COLO668 (cell line): ENCODE results near the gene APBA2.
"Not testable (repeated sequence)": the region's sequence is repeated elsewhere in the genome, so short reads cannot be mapped to it uniquely, and the experiment has no call there.

Source experiments
- DNase-seq: peaks from one replicate; lab custom pipeline; 2025; ENCODE audit not compliant: unreplicated experiment; lab: John Stamatoyannopoulos, UW

APBA2 gene

DNA sequence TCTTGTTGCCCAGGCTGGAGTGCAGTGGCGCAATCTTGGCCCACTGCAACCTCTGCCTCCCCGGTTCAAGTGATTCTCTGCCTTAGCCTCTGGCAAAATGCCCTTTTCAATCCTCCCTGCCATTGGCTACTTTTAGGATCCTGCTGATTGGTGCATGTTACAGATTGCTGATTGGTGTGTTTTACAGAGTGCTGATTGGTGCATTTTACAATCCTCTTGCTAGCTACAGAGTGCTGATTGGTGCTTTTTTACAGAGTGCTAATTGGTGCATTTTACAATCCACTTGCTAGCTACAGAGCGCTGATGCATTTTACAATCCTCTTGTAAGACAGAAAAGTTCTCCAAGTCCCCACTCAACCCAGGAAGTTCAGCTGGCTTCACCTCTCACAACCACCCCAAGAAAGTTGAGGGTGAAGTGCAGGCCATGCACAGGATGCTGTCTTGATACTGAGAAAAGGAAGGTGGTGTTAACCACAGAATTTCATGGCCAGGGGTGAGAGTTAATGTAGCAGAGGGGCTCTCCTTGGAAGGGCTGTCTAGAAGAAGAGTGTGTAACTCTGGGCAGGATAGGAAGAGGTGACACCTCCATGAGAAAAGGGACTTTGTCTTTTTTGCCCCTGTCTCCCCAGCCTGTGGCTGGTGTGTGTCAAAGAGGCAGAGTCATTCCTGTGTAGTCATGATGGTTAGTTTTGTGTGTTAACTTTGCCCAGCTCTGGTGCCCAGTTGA is 145.9 kb downstream of the APBA2 start:
- DNase-seq: no peak

DNA sequence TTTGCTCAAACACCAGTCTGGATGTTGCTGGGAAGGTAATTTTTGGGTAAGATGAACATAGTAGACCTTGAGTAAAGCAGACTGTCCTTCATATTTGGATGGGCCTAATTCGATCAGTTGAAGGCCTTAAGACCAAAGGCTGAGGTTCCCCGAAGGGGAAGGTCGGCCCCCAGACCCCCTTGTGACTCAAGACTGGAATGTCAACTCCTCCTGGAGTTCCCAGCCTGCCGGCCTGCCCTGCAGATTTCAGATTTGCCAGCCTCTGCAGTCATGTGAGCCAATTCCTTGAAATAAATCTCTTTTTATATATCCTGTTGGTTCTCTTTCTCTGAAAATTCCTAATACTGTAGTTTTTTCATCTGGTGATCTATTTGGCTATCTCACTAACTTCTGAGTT is 146.5 kb downstream of the APBA2 start:
- DNase-seq: no peak

DNA sequence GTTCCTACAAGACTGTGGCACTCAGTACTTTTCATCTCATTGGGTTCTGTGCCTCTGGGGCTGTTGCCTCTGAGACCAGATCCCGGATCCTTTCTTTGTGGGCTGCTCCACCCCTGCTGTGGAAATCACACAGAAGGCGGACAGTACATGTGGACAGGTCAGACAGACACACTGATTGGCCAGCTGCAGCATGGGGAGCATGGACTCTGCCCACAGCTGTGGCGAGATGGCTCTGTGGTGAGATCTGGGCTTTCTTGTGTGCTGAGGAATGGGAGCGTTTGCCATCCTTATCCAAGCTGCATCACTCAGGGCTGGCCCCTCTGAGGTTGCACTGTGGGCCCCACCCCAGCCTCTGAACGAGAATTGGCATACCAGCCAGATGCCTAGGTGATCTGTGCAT is 147.0 kb downstream of the APBA2 start:
- no peak for DNase-seq

DNA sequence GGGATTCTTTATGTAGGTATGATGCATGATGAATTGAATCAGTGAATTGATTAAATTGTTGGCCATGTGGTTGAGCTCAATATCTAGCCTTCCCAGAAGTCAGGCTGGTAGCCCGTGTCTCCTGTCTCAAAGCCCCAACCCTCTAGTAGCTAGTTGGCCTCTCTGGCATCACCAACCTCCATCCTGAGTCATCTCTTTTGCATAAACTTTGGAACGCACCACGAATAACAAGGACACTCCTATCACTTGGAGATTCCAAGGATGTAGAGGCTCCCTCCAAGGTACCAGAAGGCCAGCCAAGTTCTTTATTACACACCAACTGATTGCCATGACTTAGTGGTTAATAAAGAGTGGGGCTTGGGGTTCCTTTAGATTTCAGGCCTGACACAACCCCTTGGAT is 148.4 kb downstream of the APBA2 start:
- no peak for DNase-seq

DNA sequence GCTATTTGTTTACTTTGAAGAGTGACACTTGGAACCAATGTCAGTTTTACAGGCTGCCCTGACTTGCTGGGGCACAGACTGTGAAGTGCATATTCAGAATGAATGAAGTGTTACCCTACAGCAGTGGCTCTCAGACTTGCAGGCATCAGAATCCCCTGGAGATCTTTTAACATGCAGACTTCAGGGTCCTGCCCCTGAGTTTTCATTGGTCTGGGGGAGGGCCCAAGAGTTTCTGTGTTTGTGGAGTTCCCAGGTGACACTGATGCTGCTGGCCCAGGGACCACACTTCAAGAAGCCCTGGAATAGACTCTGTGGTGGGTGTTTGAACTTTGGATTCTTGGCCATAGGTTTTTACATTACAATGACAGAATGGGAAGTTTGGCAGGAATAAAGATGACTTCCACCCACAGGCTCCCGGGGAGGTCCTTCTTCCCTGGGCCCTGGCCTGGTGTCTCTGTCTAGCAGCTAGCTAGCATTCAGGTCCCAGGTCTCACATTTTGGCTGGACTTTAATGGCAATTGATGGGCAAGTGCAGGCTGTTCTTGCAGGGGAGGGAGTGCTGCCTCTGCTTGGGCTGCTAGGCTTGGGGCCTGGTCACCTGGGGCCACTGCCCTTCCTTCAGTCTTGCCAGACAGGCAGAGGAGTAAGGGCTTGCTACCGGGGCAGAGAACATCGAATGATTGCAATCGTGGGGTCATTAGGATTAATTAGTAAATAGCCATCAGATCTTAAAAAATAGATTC is 149.0 kb downstream of the APBA2 start:
- no peak for DNase-seq

DNA sequence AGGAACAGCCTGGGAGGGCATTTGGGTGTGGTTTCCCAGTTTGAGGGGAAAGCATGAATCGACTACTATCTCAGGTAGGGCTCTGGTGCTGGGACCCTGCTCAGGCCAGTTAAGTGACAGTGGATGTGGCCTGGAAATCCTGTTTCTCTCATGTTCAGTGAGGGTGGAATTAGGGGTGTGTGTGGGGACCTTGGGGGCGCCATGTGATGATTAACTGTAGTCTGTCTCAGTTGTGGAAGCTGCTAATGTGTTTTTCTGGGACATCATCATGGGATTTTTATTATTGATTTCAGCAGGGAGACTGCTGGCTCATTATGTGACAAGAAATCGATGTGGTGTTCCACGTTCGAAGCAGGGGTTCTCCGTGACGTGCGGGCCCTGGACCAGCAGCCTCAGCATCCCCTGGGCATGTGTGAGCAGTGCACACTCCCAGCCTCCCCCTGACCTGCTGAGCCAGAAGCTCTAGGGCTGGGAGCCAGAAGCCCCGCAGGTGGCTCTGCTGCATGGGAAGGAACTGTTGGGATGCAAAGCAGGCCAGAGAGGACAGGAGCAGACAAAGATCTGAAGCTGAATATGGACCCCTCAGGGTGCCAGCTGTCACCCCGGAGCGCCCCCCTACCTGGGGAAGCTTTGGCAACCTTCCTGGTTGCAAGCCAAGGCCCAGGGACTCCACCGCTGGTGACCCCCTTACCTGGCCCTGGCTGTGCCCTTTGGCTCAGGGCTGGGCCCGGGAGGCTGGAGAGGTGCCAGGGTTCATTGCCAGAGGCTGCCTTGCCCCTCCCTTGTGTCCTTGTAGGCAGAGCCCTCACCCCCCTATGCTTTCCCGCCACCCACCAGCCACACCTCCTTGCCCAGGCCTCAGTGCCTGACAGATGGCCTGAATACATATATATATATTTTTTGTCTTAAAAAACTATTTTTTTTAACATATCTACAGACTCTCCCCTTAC is 149.8 kb downstream of the APBA2 start:
- DNase-seq: no peak

DNA sequence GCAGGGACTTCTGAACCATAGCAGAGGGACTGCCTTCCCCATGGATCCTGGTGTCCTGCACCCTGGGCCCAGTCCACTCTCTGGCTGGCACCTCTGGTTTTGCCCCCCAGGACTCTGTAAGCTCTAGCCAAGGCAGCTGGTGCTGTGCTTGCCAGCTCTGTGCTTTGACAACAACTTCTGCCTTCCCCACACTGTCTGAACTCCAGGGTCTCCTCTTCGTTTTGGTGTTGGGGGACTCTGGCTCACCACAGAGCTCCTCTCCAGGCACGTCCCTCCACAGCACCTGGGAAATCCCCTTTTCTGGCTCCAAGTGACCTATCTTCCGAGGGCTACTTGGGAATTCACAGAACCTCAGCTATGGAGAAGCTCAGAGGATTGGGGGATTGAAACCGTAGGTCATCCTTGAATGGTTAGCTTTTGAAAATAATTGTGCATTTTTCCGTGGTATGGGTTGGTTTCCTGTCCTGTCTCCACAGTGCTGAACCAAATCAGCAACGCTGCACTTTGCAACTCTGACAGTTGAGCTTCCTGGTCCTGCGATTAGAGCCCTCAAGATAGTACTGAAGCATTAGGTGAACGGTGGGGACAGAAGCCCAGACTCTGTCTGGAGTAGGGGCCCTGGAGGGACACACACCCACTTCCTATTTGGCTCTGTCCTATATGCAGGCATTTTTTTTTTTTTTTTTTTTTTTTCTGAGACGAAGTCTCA is 152.4 kb downstream of the APBA2 start:
- DNase-seq: no peak

DNA sequence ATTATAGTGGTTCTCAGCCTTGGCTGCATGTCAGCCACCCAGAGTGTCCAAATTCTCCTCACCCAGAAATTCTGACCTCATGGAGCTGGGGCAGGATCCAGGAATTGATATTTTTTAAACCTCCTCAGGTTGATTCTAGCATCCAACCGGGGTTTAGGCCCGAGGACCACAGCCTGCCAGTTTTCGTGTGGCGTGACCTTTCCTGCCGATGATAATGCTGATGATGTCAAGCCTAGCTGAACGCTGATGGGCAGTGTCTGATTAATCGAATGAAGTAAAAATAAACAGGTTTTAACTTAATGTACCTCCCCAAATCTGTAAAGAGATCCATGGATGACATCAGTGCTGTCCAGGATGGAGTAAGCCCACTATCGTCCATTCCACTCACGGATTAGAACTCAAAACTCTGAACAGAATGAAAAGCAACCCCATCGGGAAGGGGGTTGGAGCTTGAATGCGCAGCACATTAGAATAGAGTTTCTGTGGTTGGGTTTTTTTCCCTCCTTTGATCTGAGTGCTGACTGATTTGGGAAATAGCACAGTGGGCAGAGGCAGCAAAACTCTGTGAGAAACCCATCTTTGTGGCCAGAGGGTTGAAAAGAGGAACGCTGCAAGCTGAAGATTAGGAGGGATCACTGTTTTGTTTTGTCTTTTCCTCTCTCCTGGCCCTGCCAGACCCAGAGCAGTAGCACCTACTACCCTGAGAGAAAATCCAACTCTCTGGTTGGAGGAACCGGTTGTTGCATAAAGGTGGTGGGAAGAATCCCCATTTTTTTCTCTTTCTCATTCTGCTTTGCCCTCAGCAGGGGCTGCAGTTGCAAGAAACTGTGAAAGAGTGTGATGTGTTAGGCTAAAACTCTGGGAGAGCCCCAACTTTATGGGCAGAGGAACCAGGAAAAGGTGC is 153.9 kb downstream of the APBA2 start:
- no peak for DNase-seq

DNA sequence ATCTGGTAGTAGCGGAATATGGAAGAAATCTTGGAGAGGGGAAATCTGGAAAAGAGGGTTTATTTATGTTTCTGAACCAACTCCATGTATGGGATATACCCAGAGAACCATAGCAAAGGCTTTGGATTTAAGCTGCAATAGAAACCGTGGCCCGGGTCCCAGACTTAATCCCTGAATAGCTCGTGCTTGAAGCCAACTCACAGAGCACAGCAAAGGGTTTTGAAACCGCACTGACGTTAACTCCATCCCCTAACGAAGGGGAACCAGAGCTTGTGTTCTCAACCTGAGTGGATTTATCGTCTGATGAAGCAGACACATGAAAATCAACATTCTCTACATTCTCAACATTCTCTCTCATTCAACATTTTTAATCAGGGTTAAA is 154.6 kb downstream of the APBA2 start:
- DNase-seq: no peak

DNA sequence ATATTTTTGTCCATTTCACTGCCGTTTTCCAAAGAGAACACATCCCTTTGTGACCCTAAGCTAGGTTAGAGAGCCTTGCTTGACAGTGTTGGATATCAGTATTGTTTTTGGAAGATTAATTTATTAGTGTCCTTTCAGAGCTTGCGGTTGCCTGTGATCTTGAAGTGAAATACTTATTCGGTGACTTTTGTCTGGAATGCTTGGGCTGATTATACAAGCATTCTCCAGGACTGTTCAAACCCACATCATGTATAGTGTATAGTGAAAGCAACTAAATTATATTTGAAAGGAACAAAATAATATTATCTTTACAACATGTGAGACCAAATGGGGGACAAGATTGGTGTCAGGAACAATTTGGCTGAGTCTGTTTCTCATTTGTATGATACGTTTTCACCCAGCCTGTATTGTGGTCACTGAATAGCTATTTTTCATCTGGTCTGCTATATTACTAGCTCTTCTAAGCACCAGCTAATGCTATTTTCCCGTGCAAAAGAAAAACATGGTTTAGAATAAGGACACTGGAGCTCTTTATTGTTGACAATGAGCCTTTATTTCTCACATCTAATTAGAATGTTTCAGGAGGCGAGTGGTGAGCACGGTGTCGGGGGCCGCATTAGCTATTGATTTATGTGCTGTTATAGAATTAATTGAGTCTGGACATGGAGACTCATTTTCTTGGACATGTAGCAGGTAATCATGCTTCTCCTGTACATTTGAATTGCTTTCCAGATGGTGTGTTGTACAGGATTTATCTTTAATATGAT is 158.1 kb downstream of the APBA2 start:
- no peak for DNase-seq

DNA sequence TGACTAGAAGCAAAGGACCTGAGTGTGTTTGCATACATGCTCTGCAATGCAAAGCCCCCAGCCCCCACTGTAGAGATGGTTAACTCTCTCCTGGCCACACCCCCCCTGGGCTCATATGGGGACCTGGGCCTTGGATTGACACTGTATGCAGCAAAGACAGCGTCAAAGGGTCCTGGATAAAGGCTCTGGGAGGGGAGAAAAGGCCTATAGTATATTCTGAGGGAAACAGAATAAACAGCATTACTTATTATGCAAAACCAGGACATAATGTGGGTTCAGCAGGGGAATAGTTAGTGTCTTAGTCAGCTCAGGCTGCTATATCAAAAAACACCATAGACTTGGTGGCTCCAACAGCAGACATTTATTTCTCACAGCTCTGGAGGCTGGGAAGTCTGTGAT is 158.7 kb downstream of the APBA2 start:
- no peak for DNase-seq

DNA sequence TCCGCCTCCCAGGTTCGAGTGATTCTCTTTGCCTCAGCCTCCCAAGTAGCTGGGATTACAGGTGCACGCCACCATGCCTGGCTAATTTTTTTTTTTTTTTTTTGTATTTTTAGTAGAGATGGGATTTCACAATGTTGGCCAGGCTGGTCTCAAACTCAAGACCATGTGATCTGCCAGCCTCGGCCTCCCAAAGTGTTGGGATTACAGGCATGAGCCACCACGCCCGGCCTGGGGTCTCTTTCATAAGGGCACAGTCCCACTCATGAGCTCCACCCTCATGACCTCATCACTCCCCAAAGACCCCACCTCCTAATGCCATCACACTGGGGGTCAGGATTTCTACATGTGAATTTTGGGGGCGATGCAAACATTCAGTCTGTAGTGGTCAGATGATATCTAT is 159.4 kb downstream of the APBA2 start:
- not testable (repeated sequence) for DNase-seq

DNA sequence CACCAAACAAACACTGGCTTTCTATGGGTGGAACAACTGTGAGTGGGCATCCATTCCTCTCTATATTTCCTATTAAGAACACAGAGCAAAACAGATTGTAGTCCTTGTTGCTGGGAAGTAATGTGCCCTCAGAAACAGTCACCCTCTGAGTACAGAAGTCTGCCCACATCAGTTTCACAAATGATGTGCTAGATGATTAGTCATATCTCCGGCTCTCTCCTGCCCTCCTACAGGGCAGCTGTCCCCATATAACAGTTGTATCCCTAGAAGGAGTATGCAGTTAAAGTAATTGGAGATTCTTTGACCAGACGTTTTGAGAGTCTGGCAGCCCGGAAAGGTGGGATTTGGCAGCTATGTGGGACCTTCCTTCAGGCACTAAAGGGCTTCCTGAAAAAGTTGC is 159.9 kb downstream of the APBA2 start:
- DNase-seq: no peak

DNA sequence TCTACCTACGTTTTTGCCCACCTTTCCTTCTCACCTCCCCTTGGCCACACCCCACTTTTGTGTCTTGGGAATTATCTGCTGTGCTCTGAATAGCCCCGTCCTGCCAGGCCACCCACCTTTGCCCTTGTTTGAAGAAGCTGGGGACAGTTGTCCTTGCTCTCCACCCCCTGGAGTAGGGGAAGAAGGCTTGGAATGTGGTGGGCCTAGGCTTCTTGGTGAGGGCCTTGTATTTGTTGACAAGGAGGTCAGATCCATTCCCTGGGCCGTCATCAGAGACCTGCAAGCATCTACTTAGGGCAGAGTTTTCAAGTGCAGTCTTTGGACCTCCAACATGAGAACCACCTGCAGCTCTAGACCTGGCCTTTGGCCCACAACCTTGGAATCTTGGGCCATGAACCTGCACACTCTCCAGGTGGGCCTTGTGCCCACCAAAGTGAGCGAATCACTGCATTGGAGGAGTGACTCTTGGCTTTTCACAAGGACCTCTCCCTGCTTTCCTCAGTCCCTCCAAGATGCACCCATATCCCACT is 160.6 kb downstream of the APBA2 start:
- DNase-seq: no peak

DNA sequence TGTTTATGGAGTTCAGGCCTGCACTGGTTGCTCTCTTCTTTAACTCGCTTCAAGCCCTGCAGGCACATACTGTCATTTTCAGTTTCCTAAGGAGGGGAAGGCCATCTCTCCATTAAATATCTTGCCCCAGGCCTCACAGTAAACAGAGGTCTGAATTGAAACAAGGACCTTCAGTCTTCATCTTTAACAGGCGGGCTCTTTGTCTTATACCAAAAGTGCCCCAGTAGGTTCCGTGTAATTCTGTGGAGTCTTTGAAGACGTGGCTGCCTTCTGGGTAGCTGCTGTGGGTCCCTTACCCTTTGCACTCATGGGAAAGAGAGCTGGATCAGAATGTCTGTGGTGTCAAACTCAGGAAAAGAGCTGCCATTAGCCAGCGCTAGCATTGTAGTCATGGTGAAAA is 161.2 kb downstream of the APBA2 start:
- no peak for DNase-seq

DNA sequence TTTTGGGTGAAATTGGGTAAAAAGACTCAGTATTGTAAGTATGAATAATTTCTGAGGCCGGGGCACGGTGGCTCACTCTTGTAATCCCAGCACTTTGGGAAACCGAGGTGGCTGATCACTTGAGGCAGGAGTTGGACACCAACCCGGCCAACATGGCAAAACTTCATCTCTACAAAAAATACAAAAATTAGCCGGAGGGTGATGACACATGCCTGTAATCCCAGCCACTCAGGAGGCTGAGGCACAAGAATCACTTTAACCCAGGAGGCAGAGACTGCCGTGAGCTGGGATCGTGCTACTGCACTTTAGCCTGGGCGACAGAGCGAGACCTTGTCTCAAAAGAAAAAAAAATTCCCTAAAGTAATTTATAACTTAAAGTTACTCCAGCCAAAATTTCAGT is 162.2 kb downstream of the APBA2 start:
- DNase-seq: no peak

DNA sequence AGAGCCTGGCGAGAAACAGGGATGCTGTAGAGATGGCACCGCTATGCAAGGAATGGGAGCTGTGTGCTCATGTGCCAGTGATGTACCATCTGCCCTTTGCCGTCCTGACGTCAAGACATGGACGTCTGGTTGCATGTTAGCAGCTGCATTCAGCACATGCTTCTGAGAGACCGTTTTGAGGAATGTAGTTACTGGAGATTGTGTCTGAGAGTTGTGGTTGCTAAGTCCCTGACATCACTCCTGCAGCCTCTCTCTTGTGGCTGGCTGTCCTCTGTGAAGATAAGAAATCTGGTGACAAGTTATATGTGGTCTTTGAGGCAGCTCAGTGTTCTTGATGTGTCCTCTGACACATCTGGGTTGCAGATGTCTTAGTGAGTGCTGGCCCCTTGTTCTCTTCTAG is 165.1 kb downstream of the APBA2 start:
- no peak for DNase-seq

DNA sequence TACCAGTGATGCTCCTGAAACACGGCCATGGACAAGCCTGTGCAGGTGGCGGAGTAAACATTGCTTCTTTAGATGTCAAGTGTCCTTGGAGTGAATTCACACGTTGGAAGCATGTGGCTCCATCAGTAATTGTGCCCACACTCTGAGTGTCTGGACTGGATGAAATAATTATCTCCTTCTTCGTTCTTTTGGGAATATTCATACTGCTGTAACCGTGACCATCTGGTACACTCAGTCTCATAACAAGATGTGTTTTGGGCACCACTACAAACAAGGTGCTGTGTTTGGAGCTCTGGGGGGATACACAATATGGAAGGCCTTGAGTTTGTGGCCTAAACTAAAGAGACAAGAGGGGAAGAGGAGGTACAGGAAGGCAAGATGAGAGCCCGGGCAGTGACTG is 165.6 kb downstream of the APBA2 start:
- no peak for DNase-seq

DNA sequence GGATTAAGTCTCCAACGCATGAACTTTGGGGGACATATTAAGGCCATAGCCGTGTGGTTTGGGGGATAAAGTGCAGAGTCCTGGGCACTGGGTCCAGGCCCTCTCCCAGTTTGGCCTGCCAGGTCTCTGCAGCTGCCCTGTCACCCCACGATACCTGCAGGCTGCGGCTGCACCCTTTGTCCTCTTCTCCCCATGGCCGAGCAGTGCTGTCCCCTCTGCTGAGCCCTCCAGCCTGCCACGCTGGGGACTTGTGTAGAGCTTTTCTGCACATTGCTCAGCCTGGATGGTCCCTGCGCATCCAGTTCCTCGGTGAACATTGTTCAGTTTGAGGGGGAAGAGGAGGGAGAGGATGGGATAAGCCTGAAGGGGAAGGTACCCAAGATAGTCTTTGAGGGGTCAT is 167.2 kb downstream of the APBA2 start:
- DNase-seq: no peak
